GM11168 (cell line): Measurements from ENCODE around the gene SMYD1.

Experiments used
- in situ Hi-C: fragments of 300-500 bp; cut with MboI; formaldehyde crosslinking; loops from one replicate; pipeline ENCODE4 v1.12.0; 2022; ENCODE audit warnings: low sequenced_read_pairs; ENCODE audit not compliant: unreplicated experiment

The SMYD1 gene

DNA sequence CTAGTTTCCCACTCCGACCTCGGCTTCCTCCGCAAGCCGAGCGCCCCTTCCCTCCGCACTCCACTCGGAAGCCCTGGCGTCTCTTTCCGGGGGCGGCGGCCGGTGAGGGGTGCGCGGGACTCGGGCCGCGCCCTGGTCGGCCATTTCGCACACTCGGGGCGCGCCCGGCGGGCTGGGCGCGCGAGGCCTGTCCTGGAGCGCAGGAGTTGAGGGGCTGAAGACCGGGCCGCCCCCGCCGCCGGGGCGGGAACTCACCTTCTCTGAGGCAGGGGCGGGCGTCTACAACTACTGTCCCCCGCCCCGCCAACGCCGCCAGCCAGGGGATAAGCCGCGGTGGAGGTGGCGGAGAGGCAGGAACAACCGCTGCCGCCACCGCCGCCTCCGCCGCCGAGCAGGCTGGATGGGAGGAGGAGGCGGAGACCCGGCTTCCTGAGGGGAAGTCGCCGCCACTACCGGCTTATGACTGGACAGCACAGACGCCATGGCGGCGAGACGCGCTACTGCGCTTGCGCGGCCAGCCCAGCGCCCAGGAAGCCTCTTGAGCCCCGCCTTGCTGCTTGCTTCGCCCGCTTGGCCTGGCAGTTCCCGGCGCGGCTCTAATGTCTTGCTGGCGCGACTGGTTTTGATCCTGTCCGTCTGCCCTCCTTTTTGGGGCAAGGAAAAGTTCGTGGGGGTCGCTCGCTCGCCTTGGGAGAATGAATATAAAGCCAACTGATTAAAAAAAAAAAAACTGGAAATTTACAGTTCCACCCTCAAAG, 12.1 kb upstream of the SMYD1 start, which contains the start of gene KRCC1:
TSS of gene KRCC1 (minus strand) at position 413 of the 758 bp plus-strand sequence. CDS start 27,220 bp downstream, outside the sequence.
- in situ Hi-C loops, result loop anchor here (5.0 kb wide), 1 partner anchor 102 kb away; no protein-coding TSS in a partner anchor

DNA sequence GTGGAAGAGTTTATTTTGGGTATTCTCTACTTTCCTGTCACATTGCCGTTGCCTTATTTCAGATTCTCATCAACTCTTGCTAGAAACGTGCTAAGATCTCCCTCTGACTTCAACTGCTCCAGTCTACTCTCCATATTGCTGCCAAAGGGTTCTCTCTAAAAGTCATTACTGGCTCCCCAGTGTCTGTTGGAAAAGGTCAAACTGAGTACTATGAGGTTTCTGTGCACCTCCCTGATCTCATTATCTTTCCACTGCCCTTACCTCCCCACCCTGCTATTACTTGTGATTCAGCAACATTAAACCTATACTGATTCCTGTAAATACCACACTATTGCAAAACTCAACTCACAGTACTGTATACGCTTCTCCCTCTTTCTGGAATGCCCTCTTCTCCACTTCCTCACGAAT, 10.2 kb upstream of the SMYD1 start:
- in situ Hi-C loops, result loop anchor here (5.0 kb wide), 1 partner anchor 100 kb away; no protein-coding TSS in a partner anchor

DNA sequence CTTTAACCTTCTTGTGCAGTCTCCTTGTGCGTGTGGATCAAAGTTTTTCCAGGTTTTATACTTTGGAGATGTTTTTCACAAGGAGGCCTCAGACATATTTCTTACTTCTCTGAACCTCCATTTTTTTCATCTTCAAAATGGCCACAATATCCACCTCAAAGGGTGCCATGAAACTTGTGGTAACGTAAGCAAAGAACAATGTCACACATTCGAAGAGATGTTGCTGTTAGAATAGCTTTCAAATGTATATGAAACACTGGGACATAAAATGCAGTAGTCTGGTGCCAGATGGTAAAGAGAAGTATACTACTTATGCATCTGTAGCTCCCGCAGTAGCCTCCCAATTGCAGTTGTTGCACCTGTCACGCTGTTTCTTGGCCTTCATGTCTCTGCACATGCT, 9.4 kb upstream of the SMYD1 start:
- in situ Hi-C loops, result loop anchor here (5.0 kb wide), 1 partner anchor 99 kb away; no protein-coding TSS in a partner anchor

DNA sequence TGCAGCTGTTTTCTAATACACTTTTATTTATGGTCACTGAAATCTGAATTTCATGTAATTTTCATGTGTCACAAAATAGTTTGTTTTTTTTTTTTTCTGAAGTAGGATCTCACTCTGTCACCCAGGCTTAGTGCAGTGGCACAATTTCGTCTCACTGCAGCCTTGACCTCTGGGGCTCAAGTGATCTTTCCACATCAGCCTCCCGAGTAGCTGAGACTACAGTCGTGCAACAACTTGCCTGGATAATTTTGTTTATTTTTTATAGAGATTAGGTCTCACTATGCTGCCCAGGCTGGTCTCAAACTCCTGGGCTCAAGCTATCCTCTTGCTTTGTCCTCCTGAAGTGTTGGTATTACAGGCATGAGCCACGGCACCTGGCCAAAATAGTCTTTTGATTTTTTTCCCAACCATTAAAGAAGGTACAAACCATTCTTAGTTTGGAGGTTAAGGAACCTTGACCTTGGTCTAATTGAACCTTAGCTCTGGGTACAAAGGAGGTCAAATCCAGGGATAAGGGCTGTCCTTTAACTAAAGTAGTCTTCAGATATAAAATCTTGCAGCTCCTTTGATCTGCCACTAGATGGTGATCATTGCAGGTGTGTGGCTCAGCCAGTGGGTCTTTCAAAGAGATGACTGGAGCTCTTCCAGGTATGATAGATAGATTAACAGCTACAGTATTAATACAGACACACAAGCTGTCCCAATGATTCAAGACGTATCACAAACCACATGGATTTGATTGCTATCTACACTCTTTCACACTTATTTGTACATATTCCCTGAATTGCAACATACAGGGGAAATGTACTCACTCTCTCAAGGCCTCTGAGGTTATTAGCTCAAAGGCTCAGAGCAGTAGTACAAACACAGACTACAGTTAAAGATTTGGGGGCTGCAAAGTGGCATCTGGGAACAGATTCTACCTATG, 7.4 kb upstream of the SMYD1 start:
- in situ Hi-C loops, result loop anchor here (5.0 kb wide), 1 partner anchor 97 kb away; no protein-coding TSS in a partner anchor

DNA sequence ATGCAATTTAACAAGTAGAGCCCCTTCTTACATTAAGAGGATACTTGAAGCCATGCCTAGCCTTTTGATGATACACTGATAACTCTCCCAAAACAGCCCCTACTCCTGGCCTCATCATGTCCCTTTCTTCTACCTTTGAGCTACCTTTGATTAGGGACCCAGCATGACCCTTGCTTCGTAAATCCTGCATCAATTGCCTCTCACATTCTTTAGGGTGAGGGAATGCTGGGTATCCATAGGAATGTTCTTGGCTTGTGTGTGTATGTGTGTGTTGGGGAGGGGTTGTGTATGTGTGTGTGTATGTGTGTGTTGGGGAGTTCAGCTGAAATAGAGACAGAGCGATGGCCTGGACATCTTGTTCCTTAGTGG, 6.7 kb upstream of the SMYD1 start:
- in situ Hi-C loops, result no loop called here

DNA sequence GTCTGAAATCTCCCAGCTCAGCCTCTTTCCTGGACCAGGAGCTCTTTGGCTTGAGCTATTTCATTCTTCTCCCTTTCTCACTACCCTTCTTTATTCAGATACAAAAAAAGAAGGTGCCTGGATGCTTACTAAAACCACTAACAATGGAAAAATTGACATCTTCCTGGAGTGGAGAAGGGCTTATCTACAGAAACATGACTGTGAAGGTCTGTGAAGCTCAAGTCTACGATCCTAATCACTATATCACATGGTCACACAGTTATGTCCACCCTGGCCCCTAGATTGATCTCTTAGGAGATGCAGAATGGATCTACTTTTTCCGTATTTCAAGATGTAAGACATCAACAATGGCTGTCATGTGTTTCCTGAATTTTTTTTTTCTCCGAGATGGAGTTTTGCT, 6.3 kb upstream of the SMYD1 start:
- in situ Hi-C loops, result no loop called here

DNA sequence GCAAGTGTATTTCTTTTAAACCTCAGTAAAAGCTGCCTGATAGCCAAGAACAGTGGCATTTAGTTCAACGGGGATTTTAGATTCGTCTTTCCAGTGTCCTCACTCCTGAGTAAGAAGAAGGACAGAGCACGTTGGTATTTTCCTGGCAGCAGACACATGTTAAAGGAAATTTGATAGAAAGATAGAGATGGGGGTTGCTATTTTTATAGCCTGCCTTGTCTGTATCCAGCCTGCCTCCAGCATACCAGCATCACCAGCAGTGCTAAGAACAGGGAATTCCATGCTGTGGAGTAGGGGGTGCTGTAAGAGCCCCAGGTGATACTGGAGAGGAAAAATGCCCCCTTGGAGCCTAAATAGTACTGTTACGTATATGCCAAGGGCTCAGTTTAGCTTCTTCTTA, 1.1 kb upstream of the SMYD1 start:
- in situ Hi-C loops, result no loop called here

DNA sequence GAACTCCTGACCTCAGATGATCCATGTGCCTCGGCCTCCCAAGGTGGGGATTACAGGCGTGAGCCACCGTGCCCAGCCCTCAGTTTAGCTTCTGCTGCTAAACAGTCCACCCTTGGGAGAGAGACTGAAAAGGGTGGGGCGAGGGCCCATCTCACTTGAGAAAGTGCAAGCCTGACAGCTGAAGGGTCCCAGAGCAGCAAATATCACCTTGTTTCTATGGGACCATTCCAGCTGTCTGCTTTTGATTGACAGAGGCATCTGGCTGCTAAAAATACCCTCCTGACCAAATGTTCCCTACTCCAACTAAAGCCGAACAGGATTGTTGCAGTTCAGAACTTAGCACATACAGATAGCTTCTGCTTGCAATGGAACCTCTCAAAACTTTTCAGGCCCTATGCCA, 436 bp upstream of the SMYD1 start:
- in situ Hi-C loops, result no loop called here

DNA sequence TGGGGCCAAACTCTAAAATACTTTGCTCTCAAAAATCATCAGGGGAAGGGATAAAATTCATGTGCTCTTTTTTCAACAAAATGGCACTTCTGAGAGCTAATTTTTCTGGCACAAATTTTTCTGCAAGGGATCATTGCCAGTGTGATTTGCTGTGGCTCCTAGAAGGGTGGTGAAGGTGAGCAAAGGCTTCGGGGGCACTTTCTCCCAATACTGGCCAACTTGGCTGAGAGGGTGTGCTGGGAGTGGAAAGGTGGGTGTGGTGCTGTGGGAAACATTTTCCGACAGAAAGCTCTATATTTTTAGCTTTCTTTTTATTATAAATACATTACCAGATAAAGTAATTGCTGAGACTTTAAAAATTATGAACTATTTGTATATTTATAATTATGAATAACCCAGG, 419 bp downstream of the SMYD1 start:
- in situ Hi-C loops, result no loop called here

DNA sequence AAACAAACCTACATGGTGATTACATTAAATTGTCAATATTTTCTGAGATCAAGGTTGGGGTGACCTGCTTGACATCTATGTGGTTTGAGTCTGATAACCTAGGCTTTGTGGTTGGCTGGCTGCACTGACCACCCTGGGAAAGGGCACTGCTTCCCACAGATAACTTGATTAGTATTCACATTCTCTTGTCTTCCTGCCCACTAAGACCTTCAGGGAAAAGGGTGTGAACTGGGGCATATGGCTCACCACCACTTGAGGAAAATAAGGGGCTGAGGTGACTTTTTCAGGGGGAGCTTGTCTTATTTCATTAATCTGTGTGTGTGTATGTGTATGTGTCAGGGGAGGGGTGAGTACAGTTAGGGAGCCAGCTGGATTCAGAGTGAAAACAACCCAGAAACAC, 1.5 kb downstream of the SMYD1 start:
- in situ Hi-C loops, result no loop called here

DNA sequence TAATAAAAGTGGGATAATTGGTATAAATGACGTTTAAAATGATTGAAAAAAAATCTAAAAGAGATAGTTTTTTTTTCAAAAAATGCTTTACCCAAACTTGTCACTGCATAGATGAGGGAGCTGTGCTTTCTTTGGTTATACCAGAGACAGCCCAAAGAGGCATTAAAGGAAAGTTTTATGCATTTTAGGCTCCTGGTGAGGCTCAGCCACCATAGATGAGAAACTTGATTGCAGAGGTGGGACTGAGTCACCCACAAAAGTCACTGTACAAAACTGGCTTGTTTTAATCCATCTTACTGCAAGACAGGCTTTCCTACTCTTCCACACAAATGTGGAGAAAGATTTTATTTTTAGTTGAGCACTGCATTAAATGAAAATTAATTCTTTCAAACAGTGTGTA, 2.4 kb downstream of the SMYD1 start:
- in situ Hi-C loops, result no loop called here

DNA sequence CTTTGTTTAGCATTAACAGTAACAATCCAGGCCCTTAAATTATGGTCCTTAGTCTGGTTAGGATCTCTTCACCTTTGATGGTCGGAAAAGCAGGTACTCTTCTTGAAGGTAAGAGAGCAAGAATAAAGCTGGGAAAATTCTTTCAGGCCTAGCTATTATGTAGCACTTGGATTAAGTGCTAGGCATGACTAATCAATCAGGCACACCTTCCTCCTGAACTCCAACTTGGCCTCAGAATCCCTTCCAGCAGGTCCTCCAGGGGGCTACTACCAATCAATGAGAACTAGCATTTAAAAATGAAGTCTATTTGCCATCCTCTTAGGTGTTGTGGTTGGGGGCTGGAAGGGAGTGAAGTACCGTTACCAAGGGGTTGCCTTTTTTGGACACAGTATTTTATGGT, 3.7 kb downstream of the SMYD1 start:
- in situ Hi-C loops, result no loop called here

DNA sequence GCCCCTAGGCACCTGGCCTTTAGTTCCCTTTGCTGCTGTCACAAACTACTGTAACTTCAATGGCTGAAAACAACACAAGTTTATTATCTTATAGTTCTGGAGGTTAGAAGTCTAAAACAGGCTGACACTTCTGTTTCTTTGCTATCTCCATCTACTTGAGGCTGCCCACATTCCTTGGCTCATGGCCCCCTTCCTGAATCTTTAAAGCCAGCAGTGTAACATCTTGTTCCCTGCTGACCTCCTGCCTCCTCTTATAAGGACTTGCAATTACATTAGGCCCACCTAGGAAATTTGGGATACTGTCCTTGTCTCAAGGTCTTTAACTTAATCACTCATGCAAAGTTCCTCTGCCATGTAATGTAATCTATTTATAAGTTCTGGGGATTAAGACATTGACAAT, 6.5 kb downstream of the SMYD1 start:
- in situ Hi-C loops, result no loop called here

DNA sequence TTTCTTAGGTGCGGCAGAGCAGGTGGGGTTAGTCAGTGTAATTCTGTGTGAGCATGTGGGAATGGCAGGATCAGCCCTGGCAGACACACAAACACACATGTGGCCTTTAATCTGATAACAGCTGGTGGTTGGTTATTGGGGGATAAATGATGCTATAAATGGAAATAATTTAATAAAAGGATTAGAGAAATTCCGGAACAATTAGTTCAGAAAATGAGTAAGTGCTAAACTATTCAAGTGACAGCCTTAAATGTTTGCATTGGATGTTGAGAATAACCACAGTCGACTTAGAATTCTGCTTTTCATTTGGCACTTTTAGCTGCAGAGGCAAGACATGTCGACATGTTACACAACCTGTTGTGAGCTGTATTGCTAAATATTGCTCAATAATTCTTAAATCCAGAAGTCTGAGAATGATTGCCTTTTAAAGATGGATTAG, 7.2 kb downstream of the SMYD1 start:
- in situ Hi-C loops, result no loop called here

DNA sequence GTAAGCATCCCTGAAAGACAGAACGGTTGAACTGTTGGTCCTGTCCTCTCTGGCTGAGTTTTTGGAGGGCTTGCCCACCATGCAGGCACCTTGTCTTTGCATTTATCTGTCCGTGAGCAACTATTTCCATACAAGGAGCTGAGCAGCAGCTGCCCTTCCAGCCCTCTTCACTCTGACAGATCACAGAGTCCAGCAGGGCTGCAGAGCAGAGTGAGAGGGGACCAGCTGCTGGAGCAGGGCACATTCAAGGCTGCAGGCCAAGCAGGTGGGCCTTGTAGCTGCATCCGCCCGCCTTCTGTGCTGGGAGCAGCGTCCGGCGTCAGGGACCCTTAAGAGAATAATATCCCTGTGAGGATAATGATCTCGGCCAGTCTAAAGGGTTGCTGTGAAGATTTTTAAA, 9.5 kb downstream of the SMYD1 start:
- in situ Hi-C loops, result no loop called here

DNA sequence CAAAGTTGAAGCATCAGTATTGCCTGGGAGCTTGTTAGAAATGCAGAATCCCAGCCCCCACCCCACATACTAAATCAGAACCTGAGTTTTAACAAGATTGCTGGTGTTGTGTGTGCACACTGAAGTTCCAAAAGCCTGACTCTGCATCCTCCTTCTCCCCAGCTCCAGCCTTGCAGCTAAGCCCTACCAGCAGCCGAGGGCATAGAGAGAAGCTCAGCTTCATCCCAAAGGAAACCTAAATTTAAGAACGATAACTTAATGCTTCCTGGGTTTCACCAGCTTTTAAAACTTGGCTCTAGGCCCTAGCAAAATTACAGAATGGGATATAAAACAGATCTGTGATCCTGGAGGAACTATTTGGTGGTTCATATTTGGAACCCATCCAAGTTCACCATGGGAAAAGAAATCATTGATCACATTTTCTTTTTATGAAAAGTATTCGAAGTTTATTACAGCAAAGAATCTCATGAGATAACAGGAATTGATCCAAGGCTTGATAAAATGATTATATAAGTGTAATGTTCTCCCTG, 11.1 kb downstream of the SMYD1 start:
- in situ Hi-C loops, result no loop called here

DNA sequence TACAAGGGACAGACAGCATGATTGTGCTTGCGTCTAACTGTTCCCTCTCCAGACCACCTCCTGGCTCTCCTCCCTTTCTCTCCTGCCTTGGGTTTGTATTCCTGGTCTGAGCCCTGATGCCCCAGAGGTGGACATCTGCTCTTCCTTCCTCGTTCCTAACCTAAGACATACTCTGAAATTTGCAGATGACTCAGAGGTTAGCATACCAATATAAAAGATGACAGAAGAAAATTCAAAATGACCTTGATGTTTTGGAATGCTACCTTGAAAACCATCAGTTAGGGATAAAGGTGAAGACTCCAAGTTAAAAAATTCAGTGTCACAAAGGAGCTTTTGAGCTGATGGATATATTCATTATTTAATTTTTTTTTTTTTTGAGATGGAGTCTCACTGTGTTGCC, 12.9 kb downstream of the SMYD1 start:
- in situ Hi-C loops, result no loop called here

DNA sequence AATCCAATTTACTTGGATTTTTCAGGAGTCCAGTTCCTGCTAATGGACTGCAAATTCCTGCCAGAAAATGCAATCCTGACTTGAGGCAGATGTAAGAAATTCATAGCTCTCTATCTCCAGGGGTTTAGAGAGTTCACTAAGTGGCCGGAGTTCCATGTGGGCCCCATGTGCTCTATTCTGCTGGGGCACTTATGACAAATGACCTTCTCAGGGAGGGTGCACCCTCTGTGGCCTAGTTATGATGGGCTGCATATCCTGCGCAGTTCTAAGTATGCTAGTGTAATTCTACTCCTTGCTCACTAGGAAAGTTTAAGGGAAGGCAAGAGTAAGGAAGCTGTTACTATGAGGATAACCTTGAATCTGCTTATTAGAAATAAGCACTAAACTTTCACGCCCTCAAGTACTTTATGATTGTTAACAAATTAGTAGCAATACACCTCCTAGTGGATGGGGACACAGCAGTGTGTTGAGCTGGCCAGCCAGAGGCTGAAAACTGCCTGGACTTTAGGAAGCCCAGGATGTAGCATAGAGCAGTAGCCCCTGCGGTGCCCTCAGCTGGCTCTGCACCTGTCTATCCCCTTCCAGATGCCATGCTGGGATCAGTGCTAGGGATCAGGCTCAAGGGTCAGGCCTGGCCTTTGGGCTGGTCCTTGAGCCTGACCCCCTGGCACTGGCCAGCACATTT, 14.4 kb downstream of the SMYD1 start:
- in situ Hi-C loops, result no loop called here

DNA sequence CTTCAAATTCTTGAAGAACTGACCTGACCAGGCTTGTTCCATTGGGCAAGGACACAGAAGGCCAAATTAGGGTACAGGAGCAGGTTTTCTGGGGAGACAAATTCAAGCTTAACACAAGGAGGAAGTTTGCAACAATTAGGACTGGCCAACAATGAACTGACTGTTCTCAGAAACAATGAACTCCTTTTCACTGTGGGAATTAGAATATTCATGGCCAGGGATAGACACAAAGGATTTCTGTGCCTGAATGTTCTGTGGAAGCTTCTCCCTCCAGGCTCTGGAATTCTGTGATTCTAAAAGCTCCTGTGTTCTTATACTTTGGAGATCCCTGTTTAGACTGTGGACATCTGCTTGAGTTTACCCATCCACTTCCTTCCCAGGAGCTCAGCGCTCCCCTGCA, 15.2 kb downstream of the SMYD1 start:
- in situ Hi-C loops, result no loop called here

DNA sequence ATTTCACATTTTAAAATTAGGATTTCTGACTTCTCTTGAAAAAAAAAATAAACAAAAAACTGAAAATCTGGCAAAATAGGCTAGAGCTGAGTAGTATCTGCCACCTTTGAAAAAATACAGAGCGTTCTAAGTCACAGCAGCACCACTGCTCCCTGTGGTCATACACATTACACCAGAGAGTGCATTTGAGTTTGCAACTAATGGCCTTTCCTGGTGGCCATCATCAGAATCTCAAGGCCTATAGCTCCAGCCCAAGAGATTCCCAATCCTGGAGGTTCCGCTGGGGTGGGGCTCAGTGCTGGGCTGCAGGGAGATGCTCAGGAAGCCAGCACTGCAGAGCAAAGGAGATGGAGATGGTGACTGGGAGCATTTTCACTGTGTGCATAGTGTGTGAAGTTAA, 17.5 kb downstream of the SMYD1 start:
- in situ Hi-C loops, result no loop called here
